WTC11 (cell line): ENCODE data around the gene LDLRAD4. TPM values are rescaled to one million over a fixed set of nuclear protein-coding genes. Genes with fewer than 3 reads are reported as not detected.

Experiments used
- ATAC-seq: fragments of 200-7000 bp; cut with Tn5 transposase; 2 replicates; pipeline ENCODE4 v1.10.0; 2021; ENCODE audit warnings: mild to moderate bottlenecking, moderate library complexity
- CTCF ChIA-PET: fragments of 300-600 bp; sonication (Branson Sonifier 250); formaldehyde crosslinking; loops from one replicate; lab custom pipeline; 2021; ENCODE audit warnings: antibody characterized with exemption; lab: Charles Lee
- POLR2A ChIA-PET: fragments of 350-600 bp; sonication (Branson Sonifier 250); formaldehyde crosslinking; loops from one replicate; lab custom pipeline; 2021; ENCODE audit warnings: antibody characterized with exemption; lab: Charles Lee
- DNase-seq: peaks from one replicate; pipeline ENCODE4 v3.0.0; 2021; ENCODE audit warnings: low spot score
- H3K27ac Mint-ChIP-seq: 2 replicates; pipeline ENCODE4 v1.8.0; 2021; ENCODE audit warnings: mixed read lengths
- H3K27me3 Mint-ChIP-seq: 2 replicates; pipeline ENCODE4 v1.8.0; 2021; ENCODE audit warnings: low read depth, mild to moderate bottlenecking, moderate library complexity, mixed read lengths
- H3K36me3 Mint-ChIP-seq: 2 replicates; pipeline ENCODE4 v1.8.0; 2021; ENCODE audit warnings: mixed read lengths
- H3K4me1 Mint-ChIP-seq: 2 replicates; pipeline ENCODE4 v1.8.0; 2022; ENCODE audit warnings: mixed read lengths
- H3K4me3 Mint-ChIP-seq: 2 replicates; pipeline ENCODE4 v1.8.0; 2021; ENCODE audit warnings: mild to moderate bottlenecking, moderate library complexity, mixed read lengths
- H3K9me3 Mint-ChIP-seq: 2 replicates; pipeline ENCODE4 v1.8.0; 2021; ENCODE audit warnings: mixed read lengths
- ATF6 ChIP-seq: sonication (generic); formaldehyde crosslinking; IDR thresholded peaks from 2 replicates; pipeline ENCODE4 v1.8.1; 2023; ENCODE audit warnings: mild to moderate bottlenecking, missing genetic modification reagents
- ELF4 ChIP-seq: sonication (generic); formaldehyde crosslinking; IDR thresholded peaks from 2 replicates; pipeline ENCODE4 v1.8.1; 2022; ENCODE audit warnings: low read depth, mild to moderate bottlenecking, moderate library complexity, missing genetic modification reagents
- ETV6 ChIP-seq: sonication (generic); formaldehyde crosslinking; IDR thresholded peaks from 2 replicates; pipeline ENCODE4 v1.8.1; 2022; ENCODE audit warnings: mild to moderate bottlenecking, missing genetic modification reagents
- FOXK1 ChIP-seq: sonication (generic); formaldehyde crosslinking; IDR thresholded peaks from 2 replicates; pipeline ENCODE4 v1.8.0; 2022; ENCODE audit warnings: mild to moderate bottlenecking, moderate library complexity, missing genetic modification reagents
- GTF2I ChIP-seq: fragments of 250-450 bp; sonication (Bioruptor Pico); conservative IDR thresholded peaks from 2 replicates; pipeline ENCODE4 v1.4.0; 2021; ENCODE audit warnings: mild to moderate bottlenecking
- IRF2 ChIP-seq: sonication (generic); formaldehyde crosslinking; IDR thresholded peaks from 2 replicates; pipeline ENCODE4 v1.8.0; 2022; ENCODE audit warnings: low read depth, missing genetic modification reagents, borderline replicate concordance
- JUN ChIP-seq: sonication (generic); formaldehyde crosslinking; IDR thresholded peaks from 2 replicates; pipeline ENCODE4 v1.8.0; 2023; ENCODE audit warnings: mild to moderate bottlenecking, missing genetic modification reagents
- NFATC4 ChIP-seq: fragments of 250-450 bp; sonication (Bioruptor Pico); IDR thresholded peaks from 2 replicates; pipeline ENCODE4 v1.9.0; 2021; ENCODE audit warnings: mild to moderate bottlenecking
- NR2C2 ChIP-seq: sonication (generic); formaldehyde crosslinking; IDR thresholded peaks from 2 replicates; pipeline ENCODE4 v1.8.0; 2022; ENCODE audit warnings: mild to moderate bottlenecking, missing genetic modification reagents
- PRRX2 ChIP-seq: fragments of 250-450 bp; sonication (Bioruptor Pico); IDR thresholded peaks from 2 replicates; pipeline ENCODE4 v1.8.0; 2021; ENCODE audit warnings: mild to moderate bottlenecking
- SOX15 ChIP-seq: fragments of 250-450 bp; sonication (Bioruptor Pico); IDR thresholded peaks from 2 replicates; pipeline ENCODE4 v1.9.0; 2021; ENCODE audit warnings: mild to moderate bottlenecking
- SP1 ChIP-seq: sonication (generic); formaldehyde crosslinking; conservative IDR thresholded peaks from 2 replicates; pipeline ENCODE4 v1.8.1; 2022; ENCODE audit warnings: missing genetic modification reagents
- ZNF281 ChIP-seq: sonication (generic); formaldehyde crosslinking; IDR thresholded peaks from 2 replicates; pipeline ENCODE4 v1.8.0; 2023; ENCODE audit warnings: mild to moderate bottlenecking, missing genetic modification reagents
- total RNA-seq: library from RNA; stranded (reverse); gene quantifications from 3 replicates; pipeline ENCODE4 v1.2.3, GENCODE V29; 2021
- TF ChIP-seq, protein P1 (sequence below): sonication (generic); formaldehyde crosslinking; IDR thresholded peaks from 2 replicates; pipeline ENCODE4 v1.8.0; 2022; ENCODE audit warnings: missing genetic modification reagents
- TF ChIP-seq, protein P2 (sequence below): sonication (generic); formaldehyde crosslinking; IDR thresholded peaks from 2 replicates; pipeline ENCODE4 v1.8.0; 2023; ENCODE audit warnings: missing genetic modification reagents
- TF ChIP-seq, protein P3 (sequence below): sonication (generic); formaldehyde crosslinking; IDR thresholded peaks from 2 replicates; pipeline ENCODE4 v1.8.1; 2022; ENCODE audit warnings: low read depth, missing genetic modification reagents, borderline replicate concordance
- TF ChIP-seq, protein P4 (sequence below): sonication (generic); formaldehyde crosslinking; IDR thresholded peaks from 2 replicates; pipeline ENCODE4 v1.8.0; 2022; ENCODE audit warnings: mild to moderate bottlenecking, missing genetic modification reagents

The LDLRAD4 gene
- total RNA-seq, 1 experiment from 2014 or later = 6.2 TPM

- TF ChIP-seq IRF2 (CRISPR knock-in tag) (no peak), ZNF281 (CRISPR knock-in tag) (no peak)
Measured at GRCh38 chr18:13272416-13272815, 53.9 kb downstream of the LDLRAD4 start (continued).

DNA sequence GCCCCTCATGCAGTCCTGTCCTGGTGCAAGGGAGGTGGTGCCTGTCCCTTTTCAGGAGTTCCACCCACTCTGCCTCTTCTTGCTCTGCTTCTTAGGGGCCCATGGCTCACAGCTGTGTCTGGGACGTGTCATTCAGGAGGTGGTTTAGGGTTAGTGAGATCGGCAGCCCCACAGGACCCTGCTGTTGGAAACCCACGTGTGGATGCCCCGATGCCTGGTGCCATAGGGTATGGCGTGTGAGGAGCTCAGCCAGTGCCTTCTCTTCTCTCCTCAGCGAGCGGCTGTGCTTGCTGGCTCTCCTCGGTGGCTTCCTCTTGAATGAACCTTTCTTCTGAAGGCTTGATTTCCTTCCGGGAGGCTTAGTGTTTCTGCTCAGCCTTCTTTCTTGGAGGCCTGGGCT, 55.2 kb downstream of the LDLRAD4 start:
- ATAC-seq (no peak), DNase-seq (no peak)
- ChIA-PET POLR2A (no interaction called here), CTCF (interaction anchor here (1.5 kb wide), 1 partner anchor 58 kb away, joined by 4 read pairs; no protein-coding TSS in a partner anchor)
- TF ChIP-seq PRRX2 (CRISPR knock-in tag) (no peak), NFATC4 (CRISPR knock-in tag) (no peak), SP1 (CRISPR knock-in tag) (no peak), NR2C2 (CRISPR knock-in tag) (no peak), ETV6 (CRISPR knock-in tag) (no peak), GTF2I (CRISPR knock-in tag) (no peak), IRF2 (CRISPR knock-in tag) (no peak), ATF6 (CRISPR knock-in tag) (no peak), ELF4 (CRISPR knock-in tag) (no peak), SOX15 (CRISPR knock-in tag) (no peak), FOXK1 (CRISPR knock-in tag) (no peak), JUN (CRISPR knock-in tag) (no peak)
- TF ChIP-seq, protein P1, sequence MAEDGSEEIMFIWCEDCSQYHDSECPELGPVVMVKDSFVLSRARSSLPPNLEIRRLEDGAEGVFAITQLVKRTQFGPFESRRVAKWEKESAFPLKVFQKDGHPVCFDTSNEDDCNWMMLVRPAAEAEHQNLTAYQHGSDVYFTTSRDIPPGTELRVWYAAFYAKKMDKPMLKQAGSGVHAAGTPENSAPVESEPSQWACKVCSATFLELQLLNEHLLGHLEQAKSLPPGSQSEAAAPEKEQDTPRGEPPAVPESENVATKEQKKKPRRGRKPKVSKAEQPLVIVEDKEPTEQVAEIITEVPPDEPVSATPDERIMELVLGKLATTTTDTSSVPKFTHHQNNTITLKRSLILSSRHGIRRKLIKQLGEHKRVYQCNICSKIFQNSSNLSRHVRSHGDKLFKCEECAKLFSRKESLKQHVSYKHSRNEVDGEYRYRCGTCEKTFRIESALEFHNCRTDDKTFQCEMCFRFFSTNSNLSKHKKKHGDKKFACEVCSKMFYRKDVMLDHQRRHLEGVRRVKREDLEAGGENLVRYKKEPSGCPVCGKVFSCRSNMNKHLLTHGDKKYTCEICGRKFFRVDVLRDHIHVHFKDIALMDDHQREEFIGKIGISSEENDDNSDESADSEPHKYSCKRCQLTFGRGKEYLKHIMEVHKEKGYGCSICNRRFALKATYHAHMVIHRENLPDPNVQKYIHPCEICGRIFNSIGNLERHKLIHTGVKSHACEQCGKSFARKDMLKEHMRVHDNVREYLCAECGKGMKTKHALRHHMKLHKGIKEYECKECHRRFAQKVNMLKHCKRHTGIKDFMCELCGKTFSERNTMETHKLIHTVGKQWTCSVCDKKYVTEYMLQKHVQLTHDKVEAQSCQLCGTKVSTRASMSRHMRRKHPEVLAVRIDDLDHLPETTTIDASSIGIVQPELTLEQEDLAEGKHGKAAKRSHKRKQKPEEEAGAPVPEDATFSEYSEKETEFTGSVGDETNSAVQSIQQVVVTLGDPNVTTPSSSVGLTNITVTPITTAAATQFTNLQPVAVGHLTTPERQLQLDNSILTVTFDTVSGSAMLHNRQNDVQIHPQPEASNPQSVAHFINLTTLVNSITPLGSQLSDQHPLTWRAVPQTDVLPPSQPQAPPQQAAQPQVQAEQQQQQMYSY (CRISPR knock-in tag) = no peak
- TF ChIP-seq, protein P2, sequence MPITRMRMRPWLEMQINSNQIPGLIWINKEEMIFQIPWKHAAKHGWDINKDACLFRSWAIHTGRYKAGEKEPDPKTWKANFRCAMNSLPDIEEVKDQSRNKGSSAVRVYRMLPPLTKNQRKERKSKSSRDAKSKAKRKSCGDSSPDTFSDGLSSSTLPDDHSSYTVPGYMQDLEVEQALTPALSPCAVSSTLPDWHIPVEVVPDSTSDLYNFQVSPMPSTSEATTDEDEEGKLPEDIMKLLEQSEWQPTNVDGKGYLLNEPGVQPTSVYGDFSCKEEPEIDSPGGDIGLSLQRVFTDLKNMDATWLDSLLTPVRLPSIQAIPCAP (CRISPR knock-in tag) = no peak
- TF ChIP-seq, protein P3, sequence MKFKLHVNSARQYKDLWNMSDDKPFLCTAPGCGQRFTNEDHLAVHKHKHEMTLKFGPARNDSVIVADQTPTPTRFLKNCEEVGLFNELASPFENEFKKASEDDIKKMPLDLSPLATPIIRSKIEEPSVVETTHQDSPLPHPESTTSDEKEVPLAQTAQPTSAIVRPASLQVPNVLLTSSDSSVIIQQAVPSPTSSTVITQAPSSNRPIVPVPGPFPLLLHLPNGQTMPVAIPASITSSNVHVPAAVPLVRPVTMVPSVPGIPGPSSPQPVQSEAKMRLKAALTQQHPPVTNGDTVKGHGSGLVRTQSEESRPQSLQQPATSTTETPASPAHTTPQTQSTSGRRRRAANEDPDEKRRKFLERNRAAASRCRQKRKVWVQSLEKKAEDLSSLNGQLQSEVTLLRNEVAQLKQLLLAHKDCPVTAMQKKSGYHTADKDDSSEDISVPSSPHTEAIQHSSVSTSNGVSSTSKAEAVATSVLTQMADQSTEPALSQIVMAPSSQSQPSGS = no peak
- TF ChIP-seq, protein P4, sequence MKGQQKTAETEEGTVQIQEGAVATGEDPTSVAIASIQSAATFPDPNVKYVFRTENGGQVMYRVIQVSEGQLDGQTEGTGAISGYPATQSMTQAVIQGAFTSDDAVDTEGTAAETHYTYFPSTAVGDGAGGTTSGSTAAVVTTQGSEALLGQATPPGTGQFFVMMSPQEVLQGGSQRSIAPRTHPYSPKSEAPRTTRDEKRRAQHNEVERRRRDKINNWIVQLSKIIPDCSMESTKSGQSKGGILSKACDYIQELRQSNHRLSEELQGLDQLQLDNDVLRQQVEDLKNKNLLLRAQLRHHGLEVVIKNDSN (CRISPR knock-in tag) = no peak
- H3K4me1 Mint-ChIP-seq = peaks cover 9% of the 10 kb centered on the region
- H3K27ac Mint-ChIP-seq = no peak overlapping the region
- no peak overlapping the region for H3K4me3 Mint-ChIP-seq
- no peaks in the 10 kb centered on the region; the same call in 1 of the 2 replicates for H3K27me3 Mint-ChIP-seq
- no peaks in the 10 kb centered on the region for H3K36me3 Mint-ChIP-seq
- no peaks in the 10 kb centered on the region for H3K9me3 Mint-ChIP-seq
